ENCODE measurements around the gene GPR37L1. TPM values are rescaled to one million over a fixed set of nuclear protein-coding genes. Genes with fewer than 3 reads are reported as not detected.
"Not testable (repeated sequence)": the region's sequence is repeated elsewhere in the genome, so short reads cannot be mapped to it uniquely, and the experiment has no call there.

The GPR37L1 gene
- total RNA-seq, 2 experiments from 2014 or later = 0.03 TPM; not detected in 1

DNA sequence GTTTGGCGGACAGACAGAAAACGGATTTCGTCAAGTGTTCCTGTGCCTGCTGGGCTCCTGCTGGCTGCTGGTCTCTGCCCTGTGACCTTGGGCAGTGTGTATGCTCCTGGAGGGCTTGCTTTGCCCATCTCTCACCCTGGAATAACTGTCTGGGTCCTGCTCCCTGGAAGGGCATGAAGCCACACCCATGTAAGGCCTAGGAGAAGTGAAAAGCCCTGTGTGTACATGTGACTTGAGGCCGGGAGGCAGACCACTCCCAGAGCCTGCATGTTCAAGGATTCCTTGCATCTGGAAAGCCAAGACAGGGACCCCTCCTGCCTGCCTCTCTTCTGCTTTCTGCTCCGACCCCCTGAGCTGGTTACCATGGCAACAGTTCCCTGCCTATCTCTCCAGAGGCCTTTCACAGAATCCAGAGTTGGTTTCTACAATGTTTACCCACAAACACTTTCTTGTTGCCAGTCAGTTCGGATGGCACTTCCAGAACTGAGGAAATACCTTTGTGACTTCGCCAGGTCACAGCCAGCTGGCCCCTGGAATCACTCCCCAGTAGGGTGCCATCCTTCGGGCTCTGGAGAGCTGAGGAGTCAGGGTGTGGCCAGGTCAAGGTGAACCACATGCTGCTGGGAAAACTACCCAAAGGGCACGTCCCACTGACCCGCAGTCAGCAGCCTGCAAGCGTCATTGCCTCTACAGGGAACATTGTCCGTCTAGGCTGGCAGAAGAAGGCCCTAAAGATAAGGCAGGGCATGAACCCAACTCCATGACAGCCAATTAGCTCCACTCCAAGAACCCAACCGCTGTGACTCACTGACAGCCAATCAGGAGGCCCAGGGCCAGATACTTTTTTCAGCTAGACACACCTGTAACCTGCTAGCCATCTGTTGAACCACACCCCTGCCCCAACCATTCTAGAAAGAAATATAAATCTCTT, 14.7 kb upstream of the GPR37L1 start:
- H3K36me3 ChIP-seq (ENCODE audit: insufficient read depth, low read length) = no peaks in the 10 kb centered on the region
- BruUV-seq (replicated peaks) = no TSS peak
- H3K9me3 ChIP-seq (ENCODE audit: low read length) = no peaks in the 10 kb centered on the region
- H3K9me2 ChIP-seq (ENCODE audit: insufficient read depth, low read length) = no peaks in the 10 kb centered on the region
- no peaks in the 10 kb centered on the region for H3K79me2 ChIP-seq (ENCODE audit: insufficient read depth, low read depth, low read length)
- H4K20me1 ChIP-seq (ENCODE audit: insufficient read depth, low read length) = no peaks in the 10 kb centered on the region
- no peak overlapping the region for H3K27ac ChIP-seq (ENCODE audit: low read depth, low read length, poor library complexity, severe bottlenecking)
- intact Hi-C loops (cut with micrococcal nuclease; ENCODE audit: unreplicated experiment) = no loop called here
- POLR2A ChIA-PET = no interaction called here
- CTCF ChIA-PET (ENCODE audit: unreplicated experiment) = no interaction called here
- no peak overlapping the region for H3K4me2 ChIP-seq (ENCODE audit: low read length)
- no peak overlapping the region for H2AFZ ChIP-seq (ENCODE audit: low read length)
- H3K4me1 ChIP-seq (ENCODE audit: insufficient read depth, low read length, poor library complexity, severe bottlenecking) = peaks cover under 1% of the 10 kb centered on the region
- TF ChIP-seq EZH2phosphoT487 (IDR thresholded peaks at IDR 0.05; ENCODE audit: borderline replicate concordance, low read depth, low read length) = no peak
- TF ChIP-seq, protein P1, sequence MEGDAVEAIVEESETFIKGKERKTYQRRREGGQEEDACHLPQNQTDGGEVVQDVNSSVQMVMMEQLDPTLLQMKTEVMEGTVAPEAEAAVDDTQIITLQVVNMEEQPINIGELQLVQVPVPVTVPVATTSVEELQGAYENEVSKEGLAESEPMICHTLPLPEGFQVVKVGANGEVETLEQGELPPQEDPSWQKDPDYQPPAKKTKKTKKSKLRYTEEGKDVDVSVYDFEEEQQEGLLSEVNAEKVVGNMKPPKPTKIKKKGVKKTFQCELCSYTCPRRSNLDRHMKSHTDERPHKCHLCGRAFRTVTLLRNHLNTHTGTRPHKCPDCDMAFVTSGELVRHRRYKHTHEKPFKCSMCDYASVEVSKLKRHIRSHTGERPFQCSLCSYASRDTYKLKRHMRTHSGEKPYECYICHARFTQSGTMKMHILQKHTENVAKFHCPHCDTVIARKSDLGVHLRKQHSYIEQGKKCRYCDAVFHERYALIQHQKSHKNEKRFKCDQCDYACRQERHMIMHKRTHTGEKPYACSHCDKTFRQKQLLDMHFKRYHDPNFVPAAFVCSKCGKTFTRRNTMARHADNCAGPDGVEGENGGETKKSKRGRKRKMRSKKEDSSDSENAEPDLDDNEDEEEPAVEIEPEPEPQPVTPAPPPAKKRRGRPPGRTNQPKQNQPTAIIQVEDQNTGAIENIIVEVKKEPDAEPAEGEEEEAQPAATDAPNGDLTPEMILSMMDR (conservative IDR thresholded peaks at IDR 0.05; ENCODE audit: low read length) = no peak
- no peak for DNase-seq (ENCODE audit: low spot score)
- H3K4me3 ChIP-seq (ENCODE audit: low read depth, low read length, poor library complexity, severe bottlenecking) = no peak overlapping the region

DNA sequence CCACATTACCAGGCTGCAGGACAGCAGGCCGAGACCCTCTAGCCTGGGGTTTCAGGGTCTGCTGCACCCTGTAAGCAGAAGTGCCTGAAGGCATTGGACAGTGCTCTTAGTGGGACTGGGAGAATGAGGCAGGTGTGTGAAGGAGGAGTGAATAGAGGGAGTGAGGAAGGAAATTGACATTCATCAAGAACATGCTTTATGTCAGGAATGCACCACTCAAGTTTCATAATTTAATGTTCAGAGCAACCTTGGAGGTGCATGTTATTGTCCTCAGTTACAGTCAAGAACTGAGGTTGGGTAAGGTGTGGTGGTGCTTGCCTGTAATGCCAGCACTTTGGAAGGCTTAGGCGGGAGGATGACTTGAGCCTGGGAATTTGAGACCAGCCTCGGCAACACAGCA, 11.7 kb upstream of the GPR37L1 start:
- Histone ChIP-seq H3K27ac (ENCODE audit: low read depth, low read length, poor library complexity, severe bottlenecking) (no peak overlapping the region), H3K4me1 (ENCODE audit: insufficient read depth, low read length, poor library complexity, severe bottlenecking) (peaks cover 14% of the 10 kb centered on the region), H3K4me2 (ENCODE audit: low read length) (no peak overlapping the region), H2AFZ (ENCODE audit: low read length) (no peak overlapping the region), H3K9me2 (ENCODE audit: insufficient read depth, low read length) (no peaks in the 10 kb centered on the region), H3K79me2 (ENCODE audit: insufficient read depth, low read depth, low read length) (no peaks in the 10 kb centered on the region), H3K36me3 (ENCODE audit: insufficient read depth, low read length) (no peaks in the 10 kb centered on the region), H3K9me3 (ENCODE audit: low read length) (no peaks in the 10 kb centered on the region), H3K4me3 (ENCODE audit: low read depth, low read length, poor library complexity, severe bottlenecking) (no peak overlapping the region), H4K20me1 (ENCODE audit: insufficient read depth, low read length) (no peaks in the 10 kb centered on the region)
- DNase-seq (ENCODE audit: low spot score) = no peak
- POLR2A ChIA-PET = no interaction called here
- TF ChIP-seq, protein P1 (conservative IDR thresholded peaks at IDR 0.05; ENCODE audit: low read length) = no peak
- TF ChIP-seq EZH2phosphoT487 (IDR thresholded peaks at IDR 0.05; ENCODE audit: borderline replicate concordance, low read depth, low read length) = no peak
- intact Hi-C loops (cut with micrococcal nuclease; ENCODE audit: unreplicated experiment) = loop anchor here (10.0 kb wide), 1 partner anchor 216 kb away; no protein-coding TSS in a partner anchor
- CTCF ChIA-PET (ENCODE audit: unreplicated experiment) = no interaction called here
- no TSS peak for BruUV-seq (replicated peaks)

DNA sequence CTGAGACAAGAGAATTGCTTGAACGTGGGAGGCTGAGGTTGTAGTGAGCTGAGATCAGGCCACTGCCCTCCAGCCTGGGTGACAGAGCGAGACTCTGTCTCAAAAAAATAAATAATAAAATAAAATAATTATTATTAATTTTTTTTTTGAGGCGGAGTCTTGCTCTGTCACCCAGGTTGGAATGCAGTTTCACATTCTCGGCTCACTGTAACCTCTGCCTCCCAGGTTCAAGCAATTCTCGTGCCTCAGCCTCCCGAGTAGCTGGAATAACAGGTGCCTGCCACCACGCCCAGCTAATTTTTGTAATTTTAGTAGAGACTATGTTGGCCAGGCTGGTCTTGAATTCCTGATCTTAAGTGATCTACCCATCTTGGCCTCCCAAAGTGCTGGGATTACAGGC, 11.1 kb upstream of the GPR37L1 start:
- CTCF ChIA-PET (ENCODE audit: unreplicated experiment); BruUV-seq (replicated peaks): not testable (repeated sequence)

More for the DNA sequence above, 11.1 kb upstream of the GPR37L1 start:
- DNase-seq (ENCODE audit: low spot score); H3K9me2 ChIP-seq (ENCODE audit: insufficient read depth, low read length); H4K20me1 ChIP-seq (ENCODE audit: insufficient read depth, low read length); H3K36me3 ChIP-seq (ENCODE audit: insufficient read depth, low read length); H2AFZ ChIP-seq (ENCODE audit: low read length); H3K4me3 ChIP-seq (ENCODE audit: low read depth, low read length, poor library complexity, severe bottlenecking); H3K9me3 ChIP-seq (ENCODE audit: low read length); H3K79me2 ChIP-seq (ENCODE audit: insufficient read depth, low read depth, low read length); H3K4me2 ChIP-seq (ENCODE audit: low read length); H3K27ac ChIP-seq (ENCODE audit: low read depth, low read length, poor library complexity, severe bottlenecking); POLR2A ChIA-PET: not testable (repeated sequence)
- intact Hi-C loops (cut with micrococcal nuclease; ENCODE audit: unreplicated experiment) = loop anchor here (10.0 kb wide), 1 partner anchor 217 kb away; no protein-coding TSS in a partner anchor
- peaks cover 14% of the 10 kb centered on the region for H3K4me1 ChIP-seq (ENCODE audit: insufficient read depth, low read length, poor library complexity, severe bottlenecking)

Data from OCI-LY7 (cell line).